ENCODE results near the gene ARHGEF5. TPM values are rescaled to one million over a fixed set of nuclear protein-coding genes. Genes with fewer than 3 reads are reported as not detected.

Gene ARHGEF5
- total and polyA plus RNA-seq, 9 of the 15 experiments (the other 6 are each of a cell fraction or from before 2014, with no cell fraction given): 0.03 to 0.49 (median 0.10) TPM; not detected in 1

DNA sequence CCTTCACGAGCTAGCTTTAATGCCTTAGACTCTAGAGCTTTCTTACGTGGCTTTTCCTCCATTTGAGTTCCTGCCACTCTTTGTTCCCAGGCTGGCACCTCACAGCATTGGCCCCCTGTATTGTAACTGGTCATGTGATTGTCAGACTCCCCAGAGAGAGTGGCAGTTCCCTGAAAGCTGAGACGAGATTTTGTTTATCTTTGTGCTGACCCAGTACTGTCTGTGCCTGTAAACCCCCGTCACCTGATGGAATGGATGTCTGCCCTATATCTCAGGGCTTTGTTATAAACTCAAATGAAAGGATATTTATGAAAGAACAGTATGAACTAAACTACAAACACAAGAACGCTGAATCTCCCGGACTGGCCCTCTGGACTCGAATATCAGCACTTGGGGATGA is 35.3 kb downstream of the ARHGEF5 start:
- TF ChIP-seq SOX6 (IDR thresholded peaks at IDR 0.05): no peak
- TF ChIP-seq PTBP1 (IDR thresholded peaks at IDR 0.05; ENCODE audit: low read depth, low read length): no peak
- no peak for TF ChIP-seq ZNF717 (CRISPR knock-in tag; IDR thresholded peaks at IDR 0.05)
- no peak for TF ChIP-seq CBX8 (IDR thresholded peaks at IDR 0.05; ENCODE audit: borderline replicate concordance, extremely low read depth, low read depth, low read length, poor library complexity, severe bottlenecking)
- TF ChIP-seq, protein P1, sequence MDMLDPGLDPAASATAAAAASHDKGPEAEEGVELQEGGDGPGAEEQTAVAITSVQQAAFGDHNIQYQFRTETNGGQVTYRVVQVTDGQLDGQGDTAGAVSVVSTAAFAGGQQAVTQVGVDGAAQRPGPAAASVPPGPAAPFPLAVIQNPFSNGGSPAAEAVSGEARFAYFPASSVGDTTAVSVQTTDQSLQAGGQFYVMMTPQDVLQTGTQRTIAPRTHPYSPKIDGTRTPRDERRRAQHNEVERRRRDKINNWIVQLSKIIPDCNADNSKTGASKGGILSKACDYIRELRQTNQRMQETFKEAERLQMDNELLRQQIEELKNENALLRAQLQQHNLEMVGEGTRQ (CRISPR knock-in tag; IDR thresholded peaks at IDR 0.05): no peak
- TF ChIP-seq, protein P2, sequence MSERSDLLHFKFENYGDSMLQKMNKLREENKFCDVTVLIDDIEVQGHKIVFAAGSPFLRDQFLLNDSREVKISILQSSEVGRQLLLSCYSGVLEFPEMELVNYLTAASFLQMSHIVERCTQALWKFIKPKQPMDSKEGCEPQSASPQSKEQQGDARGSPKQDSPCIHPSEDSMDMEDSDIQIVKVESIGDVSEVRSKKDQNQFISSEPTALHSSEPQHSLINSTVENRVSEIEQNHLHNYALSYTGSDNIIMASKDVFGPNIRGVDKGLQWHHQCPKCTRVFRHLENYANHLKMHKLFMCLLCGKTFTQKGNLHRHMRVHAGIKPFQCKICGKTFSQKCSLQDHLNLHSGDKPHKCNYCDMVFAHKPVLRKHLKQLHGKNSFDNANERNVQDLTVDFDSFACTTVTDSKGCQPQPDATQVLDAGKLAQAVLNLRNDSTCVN (CRISPR knock-in tag; IDR thresholded peaks at IDR 0.05): no peak
- no peak for TF ChIP-seq NEUROD1 (IDR thresholded peaks at IDR 0.05; ENCODE audit: borderline replicate concordance, low read depth, low read length, partially characterized antibody)
- TF ChIP-seq ZKSCAN1 (IDR thresholded peaks at IDR 0.05; ENCODE audit: low read depth, low read length): no peak
- TF ChIP-seq GTF2F1 (IDR thresholded peaks at IDR 0.05; ENCODE audit: low read depth, low read length): no peak
- TF ChIP-seq, protein P3, sequence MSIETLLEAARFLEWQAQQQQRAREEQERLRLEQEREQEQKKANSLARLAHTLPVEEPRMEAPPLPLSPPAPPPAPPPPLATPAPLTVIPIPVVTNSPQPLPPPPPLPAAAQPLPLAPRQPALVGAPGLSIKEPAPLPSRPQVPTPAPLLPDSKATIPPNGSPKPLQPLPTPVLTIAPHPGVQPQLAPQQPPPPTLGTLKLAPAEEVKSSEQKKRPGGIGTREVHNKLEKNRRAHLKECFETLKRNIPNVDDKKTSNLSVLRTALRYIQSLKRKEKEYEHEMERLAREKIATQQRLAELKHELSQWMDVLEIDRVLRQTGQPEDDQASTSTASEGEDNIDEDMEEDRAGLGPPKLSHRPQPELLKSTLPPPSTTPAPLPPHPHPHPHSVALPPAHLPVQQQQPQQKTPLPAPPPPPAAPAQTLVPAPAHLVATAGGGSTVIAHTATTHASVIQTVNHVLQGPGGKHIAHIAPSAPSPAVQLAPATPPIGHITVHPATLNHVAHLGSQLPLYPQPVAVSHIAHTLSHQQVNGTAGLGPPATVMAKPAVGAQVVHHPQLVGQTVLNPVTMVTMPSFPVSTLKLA (conservative IDR thresholded peaks at IDR 0.05): no peak
- TF ChIP-seq ZNF134 (CRISPR knock-in tag; conservative IDR thresholded peaks at IDR 0.05): no peak
- TF ChIP-seq, protein P4, sequence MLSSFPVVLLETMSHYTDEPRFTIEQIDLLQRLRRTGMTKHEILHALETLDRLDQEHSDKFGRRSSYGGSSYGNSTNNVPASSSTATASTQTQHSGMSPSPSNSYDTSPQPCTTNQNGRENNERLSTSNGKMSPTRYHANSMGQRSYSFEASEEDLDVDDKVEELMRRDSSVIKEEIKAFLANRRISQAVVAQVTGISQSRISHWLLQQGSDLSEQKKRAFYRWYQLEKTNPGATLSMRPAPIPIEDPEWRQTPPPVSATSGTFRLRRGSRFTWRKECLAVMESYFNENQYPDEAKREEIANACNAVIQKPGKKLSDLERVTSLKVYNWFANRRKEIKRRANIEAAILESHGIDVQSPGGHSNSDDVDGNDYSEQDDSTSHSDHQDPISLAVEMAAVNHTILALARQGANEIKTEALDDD (IDR thresholded peaks at IDR 0.05): no peak
- no peak for TF ChIP-seq MCM2 (IDR thresholded peaks at IDR 0.05; ENCODE audit: low read depth)
- Histone ChIP-seq H3K4me1 (replicated peaks in 1 of 2; ENCODE audit: control insufficient read depth in 2 of 2, insufficient read depth in 2 of 2, low read length in 2 of 2) (no peaks in the 10 kb centered on the region), H3K79me2 (ENCODE audit: control insufficient read depth, insufficient read depth, low read length) (no peaks in the 10 kb centered on the region), H3K9me3 (replicated peaks; ENCODE audit: control insufficient read depth, insufficient read depth, low read depth, low read length) (no peaks in the 10 kb centered on the region), H3K4me3 (no peak overlapping the region), H4K20me1 (replicated peaks; ENCODE audit: control insufficient read depth, insufficient read depth, low read length) (no peaks in the 10 kb centered on the region), H3K27ac (ENCODE audit: extremely low read depth, low read depth, low read length) (no peak overlapping the region), H3K4me2 (ENCODE audit: insufficient read depth, low read length) (no peak overlapping the region), H3K36me3 (ENCODE audit: control insufficient read depth, insufficient read depth, low read length) (no peaks in the 10 kb centered on the region), H3K9me1 (ENCODE audit: control insufficient read depth, insufficient read depth, low read length) (no peaks in the 10 kb centered on the region), H2AFZ (ENCODE audit: low read depth, low read length) (no peak overlapping the region), H3K9ac (ENCODE audit: insufficient read depth in 1 of 2, low read depth in 2 of 2, low read length in 2 of 2) (no peak overlapping the region), H3K27me3 (ENCODE audit: control insufficient read depth in 2 of 2, insufficient read depth in 2 of 2, low read length in 2 of 2) (no peaks in the 10 kb centered on the region)
- intact Hi-C loops (cut with micrococcal nuclease): loop anchor here (5.0 to 10.0 kb wide), 2 partner anchors 216 to 653 kb away; no protein-coding TSS in a partner anchor
- no peak for ATAC-seq
- no peak for DNase-seq (ENCODE audit: extremely low read depth in 1 of 4, low spot score in 3 of 4)
- WGBS (ENCODE audit: insufficient coverage, low coverage, missing lambda C conversion rate): 0% methylated on average over 7 of the region's 7 CpGs
- in situ Hi-C loops (cut with MboI): no loop called here
- BruUV-seq (replicated peaks): no TSS peak
- no peak for FAIRE-seq
- CTCF ChIA-PET (ENCODE audit: low intra/inter-chr PET ratio): no interaction called here
- POLR2A ChIA-PET: no interaction called here
